ENCODE results near the gene ASPA.

DNA sequence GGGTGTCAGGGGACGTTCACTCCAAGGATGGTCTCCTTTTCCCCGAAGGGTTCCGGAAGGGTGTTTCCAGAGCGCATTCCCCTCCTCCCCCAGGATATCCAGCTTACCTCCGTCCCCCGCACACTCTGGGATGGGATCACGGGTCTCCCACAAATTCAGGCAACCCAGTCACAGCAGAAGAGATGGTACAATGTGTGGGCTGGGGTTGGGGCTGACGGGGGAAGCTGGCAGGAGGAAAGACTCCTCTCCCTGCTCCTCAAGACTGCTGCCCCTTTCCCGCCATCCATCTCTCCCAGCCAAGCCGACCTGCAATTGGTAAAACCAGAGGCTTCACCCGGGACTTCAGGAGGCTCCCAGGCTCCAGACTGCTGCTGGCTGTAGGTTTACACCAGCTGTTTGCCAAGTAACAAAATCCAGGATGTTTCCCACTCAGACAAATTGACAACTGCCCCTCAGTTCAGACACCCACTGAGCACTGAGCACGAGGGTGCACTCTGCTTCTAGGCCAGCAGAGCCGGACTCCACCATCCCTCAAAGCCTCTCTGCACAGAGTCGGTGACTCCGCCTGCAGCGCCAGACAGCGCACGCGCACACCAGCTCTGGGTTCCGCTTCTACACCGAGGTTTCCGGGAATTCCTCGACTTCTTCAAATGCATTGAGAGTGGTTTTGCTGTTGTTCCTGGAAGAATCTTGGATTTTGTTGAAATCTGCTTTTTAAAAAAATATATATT, 37.7 kb downstream of the ASPA start:
- TF ChIP-seq GATA2 (IDR thresholded peaks at IDR 0.05; ENCODE audit: low read depth, low read length) = no peak
- TF ChIP-seq GATA3 (IDR thresholded peaks at IDR 0.05; ENCODE audit: low read depth, low read length) = no peak
